ENCODE results near the gene ASTN2.

- TF ChIP-seq ZBTB12 (CRISPR knock-in tag; IDR thresholded peaks at IDR 0.05): no peak
- TF ChIP-seq MYC (IDR thresholded peaks at IDR 0.05; ENCODE audit: low read depth, low read length): no peak
- TF ChIP-seq MYC (CRISPR knock-in tag; IDR thresholded peaks at IDR 0.05; ENCODE audit: borderline replicate concordance, low read depth): no peak
- TF ChIP-seq PRMT5 (CRISPR knock-in tag; IDR thresholded peaks at IDR 0.05): no peak
- TF ChIP-seq ZBTB33 (CRISPR knock-in tag; IDR thresholded peaks at IDR 0.05): no peak
- no peak for TF ChIP-seq KDM1A (IDR thresholded peaks at IDR 0.05)
- no peak for TF ChIP-seq POLR2AphosphoS5 (IDR thresholded peaks at IDR 0.05; ENCODE audit: control insufficient read depth, insufficient read depth, low read depth, low read length)
- no peak for TF ChIP-seq AFF1 (IDR thresholded peaks at IDR 0.05; ENCODE audit: low read depth in 1 of 2, partially characterized antibody in 2 of 2)
- TF ChIP-seq MIER1 (IDR thresholded peaks at IDR 0.05; ENCODE audit: low read depth): no peak
- TF ChIP-seq ZNF277 (CRISPR knock-in tag; IDR thresholded peaks at IDR 0.05; ENCODE audit: borderline replicate concordance): no peak
- TF ChIP-seq ZNF224 (CRISPR knock-in tag; IDR thresholded peaks at IDR 0.05): no peak
- no peak for TF ChIP-seq ATF7 (IDR thresholded peaks at IDR 0.05)
- TF ChIP-seq PRDM10 (IDR thresholded peaks at IDR 0.05; ENCODE audit: partially characterized antibody): no peak
Measured at GRCh38 chr9:116897201-116897600, 517.7 kb downstream of the ASTN2 start.

All from K562 (cell line).